ENCODE data around the gene ADORA3. TPM values are rescaled to one million over a fixed set of nuclear protein-coding genes. Genes with fewer than 3 reads are reported as not detected.

Gene ADORA3
- total RNA-seq, 2 experiments from 2014 or later: 0.17 TPM; not detected in 1

- H3K4me2 ChIP-seq (ENCODE audit: low read length): no peak overlapping the region
- H4K20me1 ChIP-seq (ENCODE audit: insufficient read depth, low read length): no peaks in the 10 kb centered on the region
- no peak overlapping the region for H3K27ac ChIP-seq (ENCODE audit: low read depth, low read length, poor library complexity, severe bottlenecking)
- no peaks in the 10 kb centered on the region for H3K79me2 ChIP-seq (ENCODE audit: insufficient read depth, low read depth, low read length)
- H3K9me2 ChIP-seq (ENCODE audit: insufficient read depth, low read length): no peaks in the 10 kb centered on the region
- TF ChIP-seq CTCF (conservative IDR thresholded peaks at IDR 0.05; ENCODE audit: low read length): no peak
- TF ChIP-seq EZH2phosphoT487 (IDR thresholded peaks at IDR 0.05; ENCODE audit: borderline replicate concordance, low read depth, low read length): no peak
- CTCF ChIA-PET (ENCODE audit: unreplicated experiment): interaction anchor here (2.0 kb wide), 1 partner anchor 8 kb away, joined by 6 read pairs; no protein-coding TSS in a partner anchor
- H3K4me3 ChIP-seq (ENCODE audit: low read depth, low read length, poor library complexity, severe bottlenecking): no peak overlapping the region
- no peak for DNase-seq (ENCODE audit: low spot score)
- H3K4me1 ChIP-seq (ENCODE audit: insufficient read depth, low read length, poor library complexity, severe bottlenecking): peaks cover 16% of the 10 kb centered on the region
- POLR2A ChIA-PET: interaction anchor here (0.6 to 2.5 kb wide), 9 partner anchors 8 to 264 kb away, joined by 3 to 18 read pairs (median 3); no protein-coding TSS in a partner anchor
- no peaks in the 10 kb centered on the region for H3K9me3 ChIP-seq (ENCODE audit: low read length)
- H2AFZ ChIP-seq (ENCODE audit: low read length): no peak overlapping the region
- H3K36me3 ChIP-seq (ENCODE audit: insufficient read depth, low read length): no peaks in the 10 kb centered on the region
- intact Hi-C loops (cut with micrococcal nuclease; ENCODE audit: unreplicated experiment): no loop called here
- no TSS peak for BruUV-seq (replicated peaks)
These were observed 4.2 kb downstream of the ADORA3 start for GRCh38 chr1:111499026-111499785.

DNA sequence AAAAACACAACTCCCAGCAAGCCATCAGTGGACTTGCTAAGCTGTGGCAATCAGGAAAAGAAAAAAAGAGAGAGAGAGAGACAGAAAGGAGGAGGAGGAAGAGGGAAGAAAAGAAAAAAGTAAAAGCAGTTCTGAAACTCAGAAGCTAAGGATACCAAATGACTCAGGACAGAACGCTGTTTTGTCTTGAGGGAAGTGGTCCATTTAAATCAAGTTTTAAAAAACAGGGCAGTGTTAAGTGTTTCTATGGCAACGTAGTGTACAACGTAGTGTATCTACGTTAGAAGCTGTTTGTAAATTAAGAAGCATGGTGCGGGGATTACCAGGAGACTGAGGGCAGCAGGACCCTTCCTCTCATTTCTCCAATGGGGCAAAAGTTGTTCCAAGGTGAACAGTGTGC, 5.8 kb downstream of the ADORA3 start:
- ChIA-PET POLR2A (interaction anchor here (0.6 to 2.5 kb wide), 7 partner anchors 10 to 197 kb away, joined by 3 to 18 read pairs (median 4); no protein-coding TSS in a partner anchor), CTCF (ENCODE audit: unreplicated experiment) (interaction anchor here (1.0 to 2.0 kb wide), 2 partner anchors 10 to 21 kb away, joined by 5 to 6 read pairs; no protein-coding TSS in a partner anchor)
- Histone ChIP-seq H3K36me3 (ENCODE audit: insufficient read depth, low read length) (no peaks in the 10 kb centered on the region), H3K9me3 (ENCODE audit: low read length) (no peaks in the 10 kb centered on the region), H3K4me3 (ENCODE audit: low read depth, low read length, poor library complexity, severe bottlenecking) (no peak overlapping the region), H3K27ac (ENCODE audit: low read depth, low read length, poor library complexity, severe bottlenecking) (no peak overlapping the region), H4K20me1 (ENCODE audit: insufficient read depth, low read length) (no peaks in the 10 kb centered on the region), H3K9me2 (ENCODE audit: insufficient read depth, low read length) (no peaks in the 10 kb centered on the region), H2AFZ (ENCODE audit: low read length) (peak overlapping the region; percentile 52; the same call in 1 of the 2 replicates), H3K4me2 (ENCODE audit: low read length) (no peak overlapping the region), H3K4me1 (ENCODE audit: insufficient read depth, low read length, poor library complexity, severe bottlenecking) (peaks cover under 1% of the 10 kb centered on the region), H3K79me2 (ENCODE audit: insufficient read depth, low read depth, low read length) (no peaks in the 10 kb centered on the region)
- TF ChIP-seq EZH2phosphoT487 (IDR thresholded peaks at IDR 0.05; ENCODE audit: borderline replicate concordance, low read depth, low read length) (no peak), CTCF (conservative IDR thresholded peaks at IDR 0.05; ENCODE audit: low read length) (no peak)
- no peak for DNase-seq (ENCODE audit: low spot score)
- intact Hi-C loops (cut with micrococcal nuclease; ENCODE audit: unreplicated experiment): no loop called here
- no TSS peak for BruUV-seq (replicated peaks)

- DNase-seq (ENCODE audit: low spot score): no peak
- Histone ChIP-seq H3K9me3 (ENCODE audit: low read length) (no peaks in the 10 kb centered on the region), H4K20me1 (ENCODE audit: insufficient read depth, low read length) (no peaks in the 10 kb centered on the region), H3K9me2 (ENCODE audit: insufficient read depth, low read length) (no peaks in the 10 kb centered on the region), H3K4me3 (ENCODE audit: low read depth, low read length, poor library complexity, severe bottlenecking) (no peak overlapping the region), H3K4me2 (ENCODE audit: low read length) (no peak overlapping the region), H3K79me2 (ENCODE audit: insufficient read depth, low read depth, low read length) (no peaks in the 10 kb centered on the region), H3K36me3 (ENCODE audit: insufficient read depth, low read length) (no peaks in the 10 kb centered on the region), H2AFZ (ENCODE audit: low read length) (no peak overlapping the region), H3K27ac (ENCODE audit: low read depth, low read length, poor library complexity, severe bottlenecking) (no peak overlapping the region), H3K4me1 (ENCODE audit: insufficient read depth, low read length, poor library complexity, severe bottlenecking) (no peaks in the 10 kb centered on the region)
- ChIA-PET POLR2A (interaction anchor here (1.1 to 1.6 kb wide), 3 partner anchors 11 to 277 kb away, joined by 3 to 8 read pairs (median 3); no protein-coding TSS in a partner anchor), CTCF (ENCODE audit: unreplicated experiment) (no interaction called here)
- BruUV-seq (replicated peaks): no TSS peak
- TF ChIP-seq CTCF (conservative IDR thresholded peaks at IDR 0.05; ENCODE audit: low read length) (no peak), EZH2phosphoT487 (IDR thresholded peaks at IDR 0.05; ENCODE audit: borderline replicate concordance, low read depth, low read length) (no peak)
- intact Hi-C loops (cut with micrococcal nuclease; ENCODE audit: unreplicated experiment): no loop called here
These were observed 7.0 kb downstream of the ADORA3 start for GRCh38 chr1:111496398-111496797.
